Pulmonary artery endothelial cell (primary cell): ENCODE measurements around the gene IPO5. TPM values are rescaled to one million over a fixed set of nuclear protein-coding genes. Genes with fewer than 3 reads are reported as not detected.
"Not testable (repeated sequence)": the region's sequence is repeated elsewhere in the genome, so short reads cannot be mapped to it uniquely, and the experiment has no call there.

Experiments
- DNase-seq: peaks from one replicate; pipeline ENCODE4 v3.0.0-alpha.2; 2011; ENCODE audit warnings: low read depth, low spot score
- total RNA-seq: library from RNA; depleted of rRNA; stranded (reverse); fragments of >200 nt; gene quantifications from 2 replicates; pipeline ENCODE4 v1.2.3, GENCODE V29; 2014

Gene IPO5
- total RNA-seq, 1 donor from 2014 or later = 216 TPM

DNA sequence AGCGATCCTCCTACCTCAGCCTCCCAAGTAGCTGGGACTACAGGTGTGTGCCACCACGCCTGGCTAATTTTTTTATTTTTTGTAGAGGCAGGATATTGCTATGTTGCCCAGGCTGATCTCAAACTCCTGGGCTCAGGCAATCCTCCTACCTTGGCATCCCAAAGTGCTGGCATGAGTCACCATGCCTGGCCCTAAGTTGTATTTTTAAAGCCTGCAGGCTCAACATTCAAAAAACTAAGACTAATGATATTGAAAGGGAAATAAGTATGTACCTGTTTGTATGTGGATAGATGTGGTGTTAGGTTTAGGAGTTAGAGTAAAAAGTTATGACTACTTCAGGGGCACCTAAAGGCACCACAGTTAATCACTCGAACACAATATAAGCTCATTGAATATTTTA is 5.4 kb upstream of the IPO5 start:
- no peak for DNase-seq

- DNase-seq = not testable (repeated sequence)
Observed at GRCh38 chr13:97949316-97949715, 4.2 kb upstream of the IPO5 start.

- DNase-seq = no peak
Observed at GRCh38 chr13:97951376-97951775, 2.1 kb upstream of the IPO5 start.

DNA sequence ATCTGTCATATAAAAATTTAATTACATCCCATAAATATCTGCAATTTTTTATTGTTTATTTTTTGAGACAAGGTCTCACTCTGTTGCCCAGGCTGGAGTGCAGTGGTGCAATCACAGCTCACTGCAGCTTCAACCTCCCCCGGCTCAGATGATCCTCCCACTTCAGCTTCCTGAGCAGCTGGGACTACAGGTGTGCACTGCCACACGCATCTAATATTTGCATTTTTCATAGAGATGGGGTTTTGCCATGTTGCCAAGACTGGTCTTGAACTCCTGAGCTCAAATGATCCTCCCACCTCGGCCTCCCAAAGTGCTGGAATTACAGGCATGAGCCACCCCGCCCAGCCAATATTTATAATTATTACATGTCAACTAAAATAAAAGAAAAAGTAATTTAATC is 644 bp upstream of the IPO5 start:
- DNase-seq = not testable (repeated sequence)

GRCh38 chr13:97961340-97961739 is 7.9 kb downstream of the IPO5 start:
- no peak for DNase-seq

- no peak for DNase-seq
Observed at GRCh38 chr13:97962887-97963286, 9.4 kb downstream of the IPO5 start.

GRCh38 chr13:97967226-97967625 is 13.8 kb downstream of the IPO5 start:
- DNase-seq = no peak

- no peak for DNase-seq
Observed at GRCh38 chr13:97967948-97968347, 14.5 kb downstream of the IPO5 start.

GRCh38 chr13:97971519-97971918 is 18.0 kb downstream of the IPO5 start:
- DNase-seq = no peak

DNA sequence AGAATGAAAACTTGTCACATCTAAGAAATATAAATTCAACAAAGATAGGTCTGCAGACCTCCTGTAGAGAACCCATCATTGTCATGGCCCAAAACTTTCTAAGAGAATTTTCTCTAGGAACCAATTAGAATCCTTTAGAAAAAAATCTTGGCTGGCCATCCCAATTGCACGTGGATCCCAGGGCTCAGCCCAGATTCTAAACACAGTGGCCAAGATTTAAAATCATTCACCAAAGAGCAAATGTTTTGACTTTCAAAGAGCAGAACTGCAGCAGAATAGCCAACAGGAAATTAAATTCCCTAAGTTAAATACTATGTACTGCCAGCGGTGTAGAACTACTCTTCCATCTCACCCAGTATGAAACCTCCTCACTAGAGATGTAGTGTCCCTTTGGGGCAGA is 21.3 kb downstream of the IPO5 start:
- DNase-seq = no peak

DNA sequence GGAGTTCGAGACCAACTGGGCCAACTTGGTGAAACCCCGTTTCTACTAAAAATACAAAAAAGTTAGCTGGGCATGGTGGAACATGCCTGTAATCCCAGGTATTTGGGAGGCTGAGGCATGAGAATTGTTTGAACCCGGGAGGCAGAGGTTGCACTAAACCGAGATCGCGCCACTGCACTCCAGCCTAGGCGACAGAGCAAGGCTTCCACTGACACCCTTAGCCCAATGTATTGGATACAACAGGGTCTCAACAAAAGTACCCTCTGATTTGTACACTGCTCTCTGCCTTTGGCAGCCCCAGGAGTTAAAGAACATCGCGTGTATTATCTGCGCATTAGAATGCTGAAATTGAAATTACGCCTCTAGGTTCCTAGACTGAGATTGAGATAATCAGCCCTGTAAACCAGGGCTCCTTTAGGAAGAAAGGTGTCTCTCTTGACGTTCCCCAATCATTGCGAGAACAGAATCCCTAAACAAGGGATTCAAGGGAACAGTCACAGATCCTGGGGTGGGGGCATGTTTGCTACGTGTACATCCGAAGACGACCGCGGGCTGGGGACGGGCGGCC is 21.9 kb downstream of the IPO5 start:
- no peak for DNase-seq

DNA sequence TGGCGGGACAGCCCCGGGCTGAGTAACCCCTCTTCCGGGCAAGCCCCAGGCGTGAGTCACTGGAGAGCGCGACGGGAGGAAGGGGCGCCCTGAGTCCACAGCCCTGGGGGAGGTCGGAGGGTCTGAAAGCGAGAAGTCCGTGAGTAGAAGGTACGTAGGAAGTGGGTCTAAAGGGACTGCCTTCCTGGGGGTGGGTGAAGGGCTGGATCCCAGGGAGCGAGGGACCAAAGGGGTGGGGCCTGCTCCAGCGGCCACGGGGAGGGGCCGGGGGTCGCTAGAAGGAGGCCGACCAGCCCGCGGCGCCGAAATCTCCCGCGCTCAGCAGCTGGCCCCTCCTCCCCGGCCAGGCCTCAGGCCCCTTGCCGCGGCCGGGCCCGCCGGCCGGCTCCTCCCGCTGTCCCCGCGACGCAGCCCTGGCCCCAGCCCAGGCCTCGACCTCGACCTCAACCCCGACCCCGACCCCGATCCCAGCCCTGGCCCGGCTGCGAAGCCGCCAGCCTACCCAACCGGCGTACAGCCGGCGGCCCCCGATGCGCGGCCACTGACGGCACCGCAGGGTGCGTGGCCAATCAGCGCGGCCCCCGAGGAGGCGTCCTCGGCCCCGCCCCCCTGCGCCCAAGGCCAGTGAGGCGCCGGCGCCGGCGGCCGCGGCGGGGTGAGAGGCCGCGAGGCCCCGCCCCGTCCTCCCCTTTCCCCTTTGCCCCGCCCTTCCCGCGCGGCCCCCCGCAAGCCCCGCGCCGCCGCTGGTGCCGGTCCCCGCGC is 22.6 kb downstream of the IPO5 start:
- no peak for DNase-seq

GRCh38 chr13:97976610-97977521 is 23.4 kb downstream of the IPO5 start:
- DNase-seq = no peak

GRCh38 chr13:97977982-97978381 is 24.5 kb downstream of the IPO5 start:
- DNase-seq = no peak

GRCh38 chr13:97978651-97979050 is 25.2 kb downstream of the IPO5 start:
- no peak for DNase-seq

DNA sequence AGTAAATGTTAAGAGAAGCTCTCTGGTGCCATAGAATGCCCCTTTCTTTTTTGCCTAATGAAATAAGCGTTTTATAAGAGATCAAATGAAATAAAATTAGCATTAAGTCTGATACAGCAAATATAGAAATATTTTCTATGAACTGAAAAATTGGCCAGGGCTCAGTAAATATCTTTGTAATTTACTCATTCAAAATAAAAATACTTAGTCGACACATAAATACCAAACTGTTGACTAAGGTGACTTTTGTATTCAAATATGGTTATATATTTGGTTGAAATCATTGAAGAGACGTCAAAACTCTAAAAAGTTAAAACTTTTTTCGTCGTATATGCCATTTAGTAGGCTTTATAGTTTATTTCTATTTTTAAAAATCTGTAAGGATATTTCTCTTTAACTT is 25.6 kb downstream of the IPO5 start:
- DNase-seq = no peak

GRCh38 chr13:97979556-97979955 is 26.1 kb downstream of the IPO5 start:
- DNase-seq = no peak

- DNase-seq = no peak
Observed at GRCh38 chr13:97982286-97982685, 28.8 kb downstream of the IPO5 start.

DNA sequence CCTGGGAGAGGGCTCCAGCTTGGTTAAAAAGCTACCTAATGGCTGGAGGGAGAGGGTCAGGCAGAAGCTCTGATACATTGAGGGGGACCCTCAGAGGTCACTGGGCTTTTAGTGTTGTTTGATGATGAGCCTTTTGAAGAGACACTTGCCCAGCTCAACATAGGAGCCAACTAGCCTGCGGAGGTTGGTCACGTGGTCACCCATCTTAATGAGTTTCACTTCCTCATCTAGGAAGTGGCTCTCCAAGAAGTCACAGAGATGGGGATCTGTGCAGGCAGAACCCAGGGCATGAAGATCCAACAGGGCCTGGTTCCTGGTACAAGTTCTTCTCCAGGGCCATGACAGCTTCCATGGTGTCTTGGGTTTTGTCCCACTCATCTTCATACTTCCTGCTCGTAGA is 33.4 kb downstream of the IPO5 start:
- DNase-seq = no peak

- DNase-seq = no peak
Observed at GRCh38 chr13:97999653-98000052, 46.2 kb downstream of the IPO5 start.

DNA sequence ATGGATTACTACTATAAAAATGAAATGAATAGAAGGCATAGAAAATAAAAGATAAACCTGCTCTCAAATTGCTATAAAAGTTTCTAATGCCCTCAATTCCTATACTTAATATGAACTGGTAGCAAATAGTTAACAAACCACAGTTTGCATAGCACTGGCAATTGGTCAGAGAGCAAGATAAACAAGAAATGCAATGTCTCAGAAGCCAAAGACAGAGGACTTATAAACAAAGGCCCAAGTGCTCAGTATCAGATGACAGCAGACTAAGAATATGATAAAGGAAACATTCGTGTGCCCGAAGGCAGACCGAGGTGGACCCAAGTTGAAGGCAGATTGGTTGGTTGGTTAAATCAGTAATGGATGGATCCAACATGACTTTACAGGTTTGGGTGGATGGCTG is 50.6 kb downstream of the IPO5 start:
- DNase-seq = no peak

GRCh38 chr13:98004997-98005396 is 51.5 kb downstream of the IPO5 start:
- not testable (repeated sequence) for DNase-seq
